HEK293 (cell line): ENCODE data around the gene LRRC53.

ENCODE experiments used
- CTCF ChIA-PET: fragments of 350-600 bp; formaldehyde crosslinking; extraction: SDS; loops from one replicate; lab custom pipeline; 2021; ENCODE audit warnings: antibody characterized with exemption; lab: Yijun Ruan, JAX
- POLR2A ChIA-PET: fragments of 300-600 bp; formaldehyde crosslinking; extraction: SDS; loops from one replicate; lab custom pipeline; 2020; ENCODE audit warnings: antibody characterized with exemption, inconsistent platforms; lab: Yijun Ruan, JAX
- H3K27ac ChIP-seq: fragments of 200-500 bp; sonication (Bioruptor generic); 2 replicates; pipeline ENCODE4 v1.5.1; 2014; ENCODE audit warnings: low read depth, low read length, control low read depth, inconsistent platforms; ENCODE audit errors: extremely low read depth
- H3K36me3 ChIP-seq, 2 experiments: fragments of 200-500 bp in 1 of 2; sonication (Bioruptor generic) in 1 of 2; 1 replicate in 1 of 2; 2 replicates in 1 of 2; pipeline ENCODE4 v1.5.1; 2014 to 2017; ENCODE audit warnings: inconsistent platforms in 2 of 2, low read length in 2 of 2; ENCODE audit not compliant: control insufficient read depth in 2 of 2, insufficient read depth in 1 of 2
- H3K4me1 ChIP-seq: fragments of 200-500 bp; sonication (Bioruptor generic); 2 replicates; pipeline ENCODE4 v1.5.1; 2014; ENCODE audit warnings: mild to moderate bottlenecking, low read length, inconsistent platforms; ENCODE audit not compliant: control insufficient read depth, insufficient read depth
- H3K4me3 ChIP-seq: 2 replicates; pipeline ENCODE4 v1.5.1; 2011; ENCODE audit warnings: low read depth, mild to moderate bottlenecking, control low read depth, low read length, moderate library complexity
- H3K9me3 ChIP-seq: fragments of 200-500 bp; sonication (Bioruptor generic); 2 replicates; pipeline ENCODE4 v1.5.1; 2014; ENCODE audit warnings: low read depth, low read length, inconsistent platforms; ENCODE audit not compliant: control insufficient read depth, insufficient read depth
- ATF2 ChIP-seq: fragments of 450-650 bp; formaldehyde crosslinking; IDR thresholded peaks from 2 replicates; pipeline ENCODE4 v1.5.1; 2016; ENCODE audit warnings: missing biosample characterization, missing genetic modification characterization, low read depth
- BCL6B ChIP-seq: fragments of 450-650 bp; formaldehyde crosslinking; IDR thresholded peaks from 2 replicates; pipeline ENCODE4 v1.5.1; 2017; ENCODE audit warnings: missing biosample characterization, missing genetic modification characterization
- ELK4 ChIP-seq: IDR thresholded peaks from 2 replicates; pipeline ENCODE4 v1.6.1; 2011; ENCODE audit warnings: mild to moderate bottlenecking, low read depth, low read length, borderline replicate concordance
- GFI1B ChIP-seq: fragments of 450-650 bp; formaldehyde crosslinking; IDR thresholded peaks from 2 replicates; pipeline ENCODE4 v1.5.1; 2016; ENCODE audit warnings: missing biosample characterization, missing genetic modification characterization
- KLF16 ChIP-seq: fragments of 450-650 bp; formaldehyde crosslinking; IDR thresholded peaks from 2 replicates; pipeline ENCODE4 v1.5.1; 2017; ENCODE audit warnings: missing biosample characterization, missing genetic modification characterization
- KLF17 ChIP-seq: fragments of 450-650 bp; formaldehyde crosslinking; IDR thresholded peaks from 2 replicates; pipeline ENCODE4 v1.5.1; 2016; ENCODE audit warnings: missing biosample characterization, missing genetic modification characterization
- MYNN ChIP-seq: fragments of 450-650 bp; formaldehyde crosslinking; IDR thresholded peaks from 2 replicates; pipeline ENCODE4 v1.5.1; 2016; ENCODE audit warnings: missing biosample characterization, missing genetic modification characterization, borderline replicate concordance
- SALL2 ChIP-seq: fragments of 450-650 bp; formaldehyde crosslinking; IDR thresholded peaks from 2 replicates; pipeline ENCODE4 v1.5.0; 2017; ENCODE audit warnings: missing biosample characterization, mild to moderate bottlenecking, missing genetic modification characterization, borderline replicate concordance
- YY2 ChIP-seq: fragments of 450-650 bp; formaldehyde crosslinking; IDR thresholded peaks from 2 replicates; pipeline ENCODE4 v1.5.1; 2016; ENCODE audit warnings: missing biosample characterization, missing genetic modification characterization
- ZBTB21 ChIP-seq: fragments of 450-650 bp; formaldehyde crosslinking; IDR thresholded peaks from 2 replicates; pipeline ENCODE4 v1.5.1; 2017; ENCODE audit warnings: missing biosample characterization, missing genetic modification characterization
- ZFP69B ChIP-seq: fragments of 450-650 bp; formaldehyde crosslinking; IDR thresholded peaks from 2 replicates; pipeline ENCODE4 v1.5.1; 2016; ENCODE audit warnings: missing biosample characterization, missing genetic modification characterization
- ZNF16 ChIP-seq: fragments of 450-650 bp; formaldehyde crosslinking; IDR thresholded peaks from 2 replicates; pipeline ENCODE4 v1.5.1; 2016; ENCODE audit warnings: low read depth, missing biosample characterization, missing genetic modification characterization
- ZNF174 ChIP-seq: fragments of 450-650 bp; formaldehyde crosslinking; IDR thresholded peaks from 2 replicates; pipeline ENCODE4 v1.5.0; 2017; ENCODE audit warnings: missing biosample characterization, mild to moderate bottlenecking, missing genetic modification characterization
- ZNF24 ChIP-seq: fragments of 450-650 bp; formaldehyde crosslinking; IDR thresholded peaks from 2 replicates; pipeline ENCODE4 v1.5.1; 2016; ENCODE audit warnings: missing biosample characterization, missing genetic modification characterization
- ZNF335 ChIP-seq: fragments of 450-650 bp; formaldehyde crosslinking; conservative IDR thresholded peaks from 2 replicates; pipeline ENCODE4 v1.5.1; 2016; ENCODE audit warnings: missing biosample characterization, missing genetic modification characterization
- ZNF548 ChIP-seq: fragments of 450-650 bp; formaldehyde crosslinking; IDR thresholded peaks from 2 replicates; pipeline ENCODE4 v1.5.1; 2016; ENCODE audit warnings: missing biosample characterization, missing genetic modification characterization
- ZNF571 ChIP-seq: fragments of 450-650 bp; formaldehyde crosslinking; IDR thresholded peaks from 2 replicates; pipeline ENCODE4 v1.5.0; 2017; ENCODE audit warnings: missing biosample characterization, missing genetic modification characterization
- ZNF677 ChIP-seq: fragments of 450-650 bp; IDR thresholded peaks from 2 replicates; pipeline ENCODE4 v1.5.0; 2018; ENCODE audit warnings: missing biosample characterization, mild to moderate bottlenecking, missing genetic modification characterization, moderate library complexity
- ZNF704 ChIP-seq: fragments of 450-650 bp; formaldehyde crosslinking; IDR thresholded peaks from 2 replicates; pipeline ENCODE4 v1.5.1; 2016; ENCODE audit warnings: missing biosample characterization, missing genetic modification characterization
- ZNF768 ChIP-seq: fragments of 450-650 bp; formaldehyde crosslinking; IDR thresholded peaks from 2 replicates; pipeline ENCODE4 v1.5.1; 2018; ENCODE audit warnings: missing biosample characterization, mild to moderate bottlenecking, missing genetic modification characterization
- ZSCAN5A ChIP-seq: fragments of 450-650 bp; formaldehyde crosslinking; IDR thresholded peaks from 2 replicates; pipeline ENCODE4 v1.5.1; 2016; ENCODE audit warnings: missing biosample characterization, missing genetic modification characterization

The LRRC53 gene

GRCh38 chr1:74496669-74497068 is 15.7 kb downstream of the LRRC53 start (continued):
- TF ChIP-seq YY2 (tag by site-specific recombination) = no peak
- no peak for TF ChIP-seq KLF17 (tag by site-specific recombination)
- TF ChIP-seq ZNF548 = no peak
- TF ChIP-seq ZBTB21 = no peak
- no peak for TF ChIP-seq GFI1B

- POLR2A ChIA-PET = no interaction called here
These were observed 26.4 kb downstream of the LRRC53 start for GRCh38 chr1:74486036-74486435.

More at GRCh38 chr1:74486036-74486435, 26.4 kb downstream of the LRRC53 start:
- H3K9me3 ChIP-seq = no peaks in the 10 kb centered on the region
- TF ChIP-seq KLF16 (tag by site-specific recombination) (no peak), ZNF704 (no peak), ZNF677 (tag by site-specific recombination) (no peak), ZNF768 (no peak), ELK4 (no peak), BCL6B (tag by site-specific recombination) (no peak), ZFP69B (tag by site-specific recombination) (no peak), ZNF24 (tag by site-specific recombination) (no peak), MYNN (tag by site-specific recombination) (no peak), ZNF16 (tag by site-specific recombination) (no peak), ZNF335 (tag by site-specific recombination) (no peak), ZSCAN5A (tag by site-specific recombination) (no peak), ATF2 (no peak), ZNF174 (tag by site-specific recombination) (no peak), SALL2 (tag by site-specific recombination) (no peak), ZNF571 (tag by site-specific recombination) (no peak)
- no peak overlapping the region for H3K4me3 ChIP-seq
- H3K36me3 ChIP-seq = no peaks in the 10 kb centered on the region
- H3K27ac ChIP-seq = no peak overlapping the region
- CTCF ChIA-PET = interaction anchor here (5.2 kb wide), 1 partner anchor 18 kb away, joined by 20 read pairs; no protein-coding TSS in a partner anchor
- H3K4me1 ChIP-seq = no peaks in the 10 kb centered on the region
